NT2/D1 (cell line): ENCODE results near the gene ECHDC1.

Experiments
- SUZ12 ChIP-seq: IDR thresholded peaks from 2 replicates; pipeline ENCODE4 v1.6.1; 2011; ENCODE audit not compliant: insufficient read length, insufficient read depth; ENCODE audit errors: extremely low read depth
- YY1 ChIP-seq: IDR thresholded peaks from 2 replicates; pipeline ENCODE4 v1.6.1; 2011; ENCODE audit not compliant: insufficient read length, insufficient read depth
- ZNF274 ChIP-seq: IDR thresholded peaks from 2 replicates; pipeline ENCODE4 v1.6.1; 2011; ENCODE audit warnings: mild to moderate bottlenecking, low read depth, low read length

DNA sequence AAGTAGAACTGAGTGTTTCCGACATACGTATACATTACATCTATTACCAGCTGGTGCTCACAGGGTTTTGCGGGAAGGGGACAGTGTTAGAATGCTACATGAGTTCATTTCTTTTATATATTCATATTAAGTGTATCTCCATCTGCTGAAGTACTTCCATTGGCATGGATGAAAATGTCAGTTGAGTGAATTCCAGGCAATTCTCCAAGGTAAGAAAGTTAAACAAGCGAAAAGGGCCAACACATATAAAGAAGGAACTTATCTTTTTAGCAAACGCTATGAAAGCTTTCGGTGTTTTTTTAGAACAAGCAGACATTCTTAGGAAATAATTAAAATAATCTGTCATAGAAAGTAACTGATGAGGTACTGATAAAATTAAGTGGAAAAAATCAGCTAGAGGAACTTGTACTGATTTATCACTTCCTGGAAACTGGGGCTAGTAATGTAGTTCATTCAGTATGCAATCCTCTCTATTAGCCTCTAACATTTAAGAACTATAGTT lies 42.2 kb downstream of the ECHDC1 start:
- TF ChIP-seq SUZ12 (no peak), ZNF274 (no peak), YY1 (no peak)
